Skeletal muscle tissue (tissue), 4 donors: ENCODE data around the gene INAFM1. TPM values are rescaled to one million over a fixed set of nuclear protein-coding genes. Genes with fewer than 3 reads are reported as not detected.

Experiments
- H3K27ac ChIP-seq: one replicate; pipeline ENCODE4 v1.7.0; 2013; ENCODE audit warnings: mild to moderate bottlenecking, low read depth, low read length, inconsistent platforms
- H3K27me3 ChIP-seq, 3 donors: one replicate each; pipeline ENCODE4 v1.7.0; 2013; ENCODE audit warnings: low read length in 3 of 3; ENCODE audit not compliant: control insufficient read depth in 3 of 3, insufficient read depth in 3 of 3
- H3K36me3 ChIP-seq, 3 donors: one replicate each; pipeline ENCODE4 v1.7.0; 2013; ENCODE audit warnings: low read length in 3 of 3; ENCODE audit not compliant: control insufficient read depth in 3 of 3, insufficient read depth in 3 of 3
- H3K4me1 ChIP-seq, 3 donors: one replicate each; pipeline ENCODE4 v1.7.0; 2013; ENCODE audit warnings: low read length in 3 of 3, mild to moderate bottlenecking in 3 of 3; ENCODE audit not compliant: control insufficient read depth in 3 of 3, insufficient read depth in 3 of 3
- H3K4me3 ChIP-seq, 3 donors: one replicate each; pipeline ENCODE4 v1.7.0; 2013; ENCODE audit warnings: low read length in 3 of 3
- H3K9ac ChIP-seq, 3 donors: one replicate each; pipeline ENCODE4 v1.7.0; 2013; ENCODE audit warnings: low read length in 3 of 3, mild to moderate bottlenecking in 3 of 3, moderate library complexity in 2 of 3, low read depth in 1 of 3
- H3K9me3 ChIP-seq, 3 donors: one replicate each; pipeline ENCODE4 v1.7.0; 2013; ENCODE audit warnings: low read length in 3 of 3; ENCODE audit not compliant: control insufficient read depth in 3 of 3
- total RNA-seq: library from RNA; depleted of rRNA; stranded (reverse); fragments of >200 nt; gene quantifications from one replicate; pipeline ENCODE4 v1.2.3, GENCODE V29; 2014
- donor health status: Osteomylitis.

Gene INAFM1
- total RNA-seq, 1 donor from 2014 or later = 1.6 TPM

DNA sequence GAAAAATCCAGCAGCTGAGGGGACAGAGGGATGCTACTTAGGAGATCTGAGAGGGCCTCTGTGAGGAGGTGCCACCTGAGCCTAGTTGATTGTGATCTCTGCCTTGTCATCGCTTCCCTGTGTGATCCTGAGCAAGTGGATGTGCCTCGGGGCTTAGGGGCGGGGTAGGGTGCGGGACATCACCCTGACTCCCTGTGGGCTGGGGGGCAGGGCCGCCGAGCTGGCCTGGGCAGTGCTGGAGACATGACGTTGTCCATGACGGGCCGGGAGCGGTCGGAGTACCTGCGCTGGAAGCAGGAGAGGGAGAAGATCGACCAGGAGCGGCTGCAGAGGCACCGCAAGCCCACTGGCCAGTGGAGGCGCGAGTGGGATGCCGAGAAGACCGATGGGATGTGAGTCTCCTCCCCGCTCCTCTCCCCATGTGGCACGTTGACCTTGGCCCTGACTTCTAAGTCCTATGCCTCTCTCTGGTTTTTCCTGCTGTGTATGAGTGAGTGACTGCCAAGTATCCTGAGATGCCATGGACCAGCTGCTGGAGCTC lies 8.2 kb upstream of the INAFM1 start:
- H3K4me1 ChIP-seq = peaks cover 11 to 13% (median 11%) of the 10 kb centered on the region in 3 donors
- peak overlapping the region in 2 of 3 donors; percentile 60 to 61 for H3K9ac ChIP-seq
- H3K36me3 ChIP-seq = peaks cover 43 to 57% (median 54%) of the 10 kb centered on the region in 3 donors
- H3K9me3 ChIP-seq = no peaks in the 10 kb centered on the region
- no peak overlapping the region for H3K4me3 ChIP-seq
- H3K27me3 ChIP-seq = no peaks in the 10 kb centered on the region
- H3K27ac ChIP-seq = peak overlapping the region; percentile 45

DNA sequence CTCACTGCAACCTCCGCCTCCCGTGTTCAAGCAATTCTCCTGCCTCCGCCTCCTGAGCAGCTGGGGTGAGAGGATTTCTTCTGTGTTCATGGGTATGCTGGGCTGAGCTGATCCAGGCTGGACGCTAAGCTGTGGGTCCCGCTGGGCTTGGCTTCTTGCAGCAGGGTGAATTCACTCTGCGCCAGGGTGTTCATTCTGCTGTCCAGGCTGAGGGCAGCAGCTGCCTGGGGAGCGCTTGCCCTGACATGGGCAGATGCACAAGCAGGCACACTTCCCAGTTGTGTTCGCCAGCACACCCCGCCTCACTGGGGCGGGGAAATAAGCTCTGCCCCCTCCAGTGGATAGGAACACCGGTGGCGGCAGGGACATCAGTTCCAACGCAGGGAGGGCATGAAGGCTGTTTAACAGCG lies 7.3 kb upstream of the INAFM1 start:
- Histone ChIP-seq H3K9me3 (no peaks in the 10 kb centered on the region), H3K4me3 (no peak overlapping the region), H3K27ac (peak overlapping the region; percentile 45), H3K4me1 (peaks cover 11 to 14% (median 11%) of the 10 kb centered on the region in 3 donors), H3K27me3 (no peaks in the 10 kb centered on the region), H3K9ac (peak overlapping the region in 1 of 3 donors; percentile 60), H3K36me3 (peaks cover 44 to 60% (median 53%) of the 10 kb centered on the region in 3 donors)

- H3K27ac ChIP-seq = no peak overlapping the region
Measured at GRCh38 chr19:47268028-47268427, 6.7 kb upstream of the INAFM1 start.

GRCh38 chr19:47269596-47269995 lies 5.1 kb upstream of the INAFM1 start:
- Histone ChIP-seq H3K27me3 (no peaks in the 10 kb centered on the region), H3K4me3 (no peak overlapping the region), H3K36me3 (peaks cover 35 to 45% (median 44%) of the 10 kb centered on the region in 3 donors), H3K9me3 (no peaks in the 10 kb centered on the region), H3K9ac (peak overlapping the region in 1 of 3 donors; percentile 33), H3K27ac (no peak overlapping the region), H3K4me1 (peaks cover 21 to 31% (median 25%) of the 10 kb centered on the region in 3 donors)

More at GRCh38 chr19:47268028-47268427, 6.7 kb upstream of the INAFM1 start:
- Histone ChIP-seq H3K9me3 (no peaks in the 10 kb centered on the region), H3K9ac (no peak overlapping the region), H3K4me1 (peaks cover 14 to 21% (median 15%) of the 10 kb centered on the region in 3 donors), H3K4me3 (no peak overlapping the region), H3K27me3 (no peaks in the 10 kb centered on the region), H3K36me3 (peaks cover 41 to 54% (median 50%) of the 10 kb centered on the region in 3 donors)

DNA sequence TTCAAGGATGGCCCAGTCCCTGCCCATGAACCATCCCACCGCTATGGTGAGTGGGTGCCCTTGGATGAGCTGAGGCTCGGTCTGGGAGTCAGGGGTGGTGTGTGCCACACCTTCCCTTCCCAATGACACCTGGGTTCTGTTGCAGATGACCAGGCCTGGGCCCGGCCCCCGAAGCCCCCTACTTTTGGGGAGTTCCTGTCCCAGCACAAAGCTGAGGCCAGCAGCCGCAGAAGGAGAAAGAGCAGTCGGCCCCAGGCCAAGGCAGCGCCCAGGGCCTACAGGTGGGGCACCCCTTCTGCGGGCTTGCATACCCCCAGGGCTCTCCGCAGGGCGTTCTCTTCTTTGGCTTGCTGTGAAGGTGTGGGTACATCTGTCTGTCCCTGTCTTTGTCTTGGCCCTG lies 4.3 kb upstream of the INAFM1 start:
- Histone ChIP-seq H3K4me3 (no peak overlapping the region), H3K36me3 (peaks cover 28 to 37% (median 37%) of the 10 kb centered on the region in 3 donors), H3K9me3 (no peaks in the 10 kb centered on the region), H3K27ac (no peak overlapping the region), H3K9ac (no peak overlapping the region), H3K27me3 (no peaks in the 10 kb centered on the region), H3K4me1 (peaks cover 22 to 38% (median 29%) of the 10 kb centered on the region in 3 donors)

DNA sequence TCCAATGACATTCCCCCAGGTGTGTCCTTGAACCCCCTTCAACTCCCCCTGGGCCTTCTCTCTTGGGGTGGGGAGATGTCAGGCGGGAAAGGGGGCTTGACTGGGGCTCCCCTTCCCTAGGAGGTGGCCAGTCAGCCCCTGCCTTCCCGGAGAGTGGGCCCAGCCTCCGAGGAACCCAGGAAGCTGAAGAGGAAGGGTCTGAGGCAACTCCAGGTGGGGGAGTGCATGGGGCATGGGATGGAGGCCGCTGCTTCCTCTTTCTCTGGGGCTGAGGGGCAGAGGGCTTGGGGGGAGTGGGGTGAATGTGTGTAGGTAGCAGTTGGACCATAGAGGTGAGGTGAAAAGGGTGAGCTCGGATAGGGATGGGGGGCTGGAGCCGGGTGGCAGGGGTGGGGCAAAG lies 2.7 kb upstream of the INAFM1 start:
- Histone ChIP-seq H3K36me3 (peaks cover 22 to 29% (median 27%) of the 10 kb centered on the region in 3 donors), H3K27me3 (no peaks in the 10 kb centered on the region), H3K4me1 (peaks cover 28 to 43% (median 36%) of the 10 kb centered on the region in 3 donors), H3K27ac (no peak overlapping the region), H3K9me3 (no peaks in the 10 kb centered on the region), H3K9ac (peak overlapping the region in 1 of 3 donors; percentile 32), H3K4me3 (no peak overlapping the region)

DNA sequence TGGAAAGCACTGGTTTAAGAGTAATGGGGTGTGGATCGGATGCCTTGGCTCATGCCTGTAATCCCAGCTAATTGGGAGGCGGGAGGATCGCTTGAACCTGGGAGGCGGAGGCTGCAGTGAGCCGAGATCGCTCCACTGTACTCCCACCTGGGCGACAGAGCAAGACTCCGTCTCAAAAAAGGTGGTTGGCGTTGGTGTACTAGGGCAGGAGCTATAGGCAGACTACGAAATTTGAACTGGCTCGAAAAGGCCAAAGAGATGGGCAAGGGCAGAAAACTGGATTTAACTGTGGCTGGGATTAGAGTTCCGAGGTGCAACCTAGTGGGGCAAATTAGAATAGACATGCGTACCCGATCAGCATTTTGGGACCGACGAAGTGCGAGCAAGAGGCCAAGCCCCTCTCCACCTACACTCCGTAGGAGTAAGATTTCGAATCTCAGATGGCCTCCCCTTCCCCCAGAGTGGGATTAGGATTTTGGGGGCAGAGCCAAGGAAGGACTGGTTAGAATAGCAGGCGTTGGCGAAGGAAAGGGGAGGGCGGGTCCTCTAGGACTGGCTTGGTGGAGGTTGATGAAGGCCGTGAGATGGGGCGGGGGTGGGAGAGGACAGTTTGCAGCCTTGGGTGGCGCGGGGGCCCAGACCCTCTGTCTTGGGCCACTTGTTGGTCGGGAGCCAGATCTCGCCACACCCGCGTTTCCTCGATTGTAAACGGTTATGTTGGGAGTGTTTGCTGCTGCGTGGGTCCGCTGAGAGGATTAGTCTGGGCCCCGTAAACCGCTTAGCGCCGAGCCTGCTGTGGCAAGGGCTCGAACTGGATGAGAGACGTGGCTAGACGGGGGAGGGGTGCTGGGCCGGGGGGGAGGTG lies 2.0 kb upstream of the INAFM1 start:
- Histone ChIP-seq H3K4me1 (peaks cover 24 to 40% (median 34%) of the 10 kb centered on the region in 3 donors), H3K4me3 (peak overlapping the region; percentile 78 to 81 (median 79)), H3K9ac (peak overlapping the region; percentile 83 to 87 (median 87)), H3K36me3 (peaks cover 22 to 27% (median 27%) of the 10 kb centered on the region in 3 donors), H3K9me3 (no peaks in the 10 kb centered on the region), H3K27ac (peak overlapping the region; percentile 95), H3K27me3 (no peaks in the 10 kb centered on the region)

DNA sequence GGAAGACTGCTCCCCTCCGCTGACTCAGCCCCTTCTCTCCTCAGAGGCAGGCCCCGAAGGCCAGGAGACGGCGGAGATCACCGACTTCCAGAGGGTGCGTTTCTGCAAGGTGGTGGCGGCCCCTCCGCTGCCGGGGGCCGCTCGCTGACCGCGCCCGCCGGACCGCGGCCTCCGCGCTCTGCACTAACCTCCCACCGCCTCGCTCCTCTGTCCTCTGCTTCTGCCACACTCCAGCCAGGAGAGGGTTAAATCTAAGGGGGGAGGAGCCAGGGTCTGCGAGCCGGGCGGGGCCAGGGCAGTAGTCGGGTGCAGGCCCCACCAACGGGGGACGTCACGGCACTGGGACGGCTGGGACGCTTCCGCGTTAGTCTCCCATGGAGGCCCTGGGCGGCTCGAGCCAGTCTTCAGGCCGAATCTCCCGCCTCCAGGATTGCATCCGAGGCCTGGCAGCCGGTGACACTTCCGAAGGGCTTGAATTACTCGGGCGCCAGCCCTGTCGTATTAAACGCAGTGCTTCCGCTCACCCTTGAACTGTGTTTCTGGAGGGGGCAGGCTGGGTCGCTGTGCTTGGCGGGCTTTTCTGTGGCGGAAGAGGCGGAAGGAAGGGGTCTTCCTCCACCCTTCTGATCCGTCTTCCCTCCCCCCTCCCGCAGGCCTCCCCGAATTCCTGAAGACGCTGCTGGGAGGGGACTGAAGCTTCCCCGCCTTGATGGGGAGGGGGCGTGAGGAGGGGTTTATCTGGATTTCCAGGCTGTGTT lies 1.2 kb upstream of the INAFM1 start:
- Histone ChIP-seq H3K27me3 (no peaks in the 10 kb centered on the region), H3K4me1 (peaks cover 26 to 41% (median 35%) of the 10 kb centered on the region in 3 donors), H3K27ac (peak overlapping the region; percentile 95), H3K9ac (peak overlapping the region; percentile 83 to 87 (median 87)), H3K36me3 (peaks cover 20 to 23% (median 22%) of the 10 kb centered on the region in 3 donors), H3K9me3 (no peaks in the 10 kb centered on the region), H3K4me3 (peak overlapping the region; percentile 78 to 81 (median 79))

DNA sequence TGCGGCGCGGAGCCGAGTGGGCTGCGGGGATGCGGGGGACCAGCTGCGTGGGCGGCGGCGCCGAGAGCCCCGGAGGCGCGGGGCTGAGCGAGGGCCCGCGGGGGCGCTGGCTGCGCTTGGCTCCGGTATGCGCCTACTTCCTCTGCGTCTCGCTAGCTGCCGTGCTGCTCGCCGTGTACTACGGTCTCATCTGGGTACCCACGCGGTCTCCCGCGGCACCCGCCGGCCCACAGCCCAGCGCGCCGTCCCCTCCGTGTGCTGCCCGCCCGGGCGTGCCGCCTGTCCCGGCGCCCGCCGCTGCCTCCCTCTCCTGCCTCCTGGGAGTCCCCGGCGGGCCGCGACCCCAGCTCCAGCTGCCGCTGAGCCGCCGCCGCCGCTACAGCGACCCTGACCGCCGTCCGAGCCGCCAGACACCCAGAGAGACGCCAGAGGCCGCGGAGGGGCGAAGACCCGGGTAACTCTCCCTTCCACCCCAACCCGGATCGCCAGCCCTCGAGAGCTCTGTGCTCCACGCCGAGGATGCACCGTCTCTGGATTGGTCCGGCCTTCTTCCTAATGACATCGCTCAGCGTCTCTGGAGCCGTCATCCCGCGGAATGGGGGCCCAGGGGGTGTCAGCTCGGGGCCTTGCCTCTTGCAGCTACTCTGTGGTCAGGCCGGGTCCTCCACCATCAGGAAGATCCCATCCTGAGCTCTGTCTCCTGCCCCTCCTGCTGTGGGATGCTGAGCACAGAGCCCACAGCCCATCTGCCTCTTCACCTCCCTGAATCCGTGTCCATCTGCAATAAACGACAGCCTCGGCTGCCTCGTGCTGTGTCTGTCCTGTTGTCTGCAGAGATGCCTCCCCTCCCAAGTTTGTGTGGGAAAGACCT lies 441 bp downstream of the INAFM1 start:
- H3K4me1 ChIP-seq = peaks cover 26 to 41% (median 35%) of the 10 kb centered on the region in 3 donors
- H3K36me3 ChIP-seq = peaks cover 14 to 19% (median 17%) of the 10 kb centered on the region in 3 donors
- H3K9ac ChIP-seq = peak overlapping the region in 2 of 3 donors; percentile 64 to 68
- peak overlapping the region; percentile 75 for H3K27ac ChIP-seq
- no peaks in the 10 kb centered on the region for H3K9me3 ChIP-seq
- no peaks in the 10 kb centered on the region for H3K27me3 ChIP-seq
- peak overlapping the region; percentile 59 to 65 (median 65) for H3K4me3 ChIP-seq
